Endodermal cell (in vitro differentiated cells): ENCODE results near the gene FGD6. TPM values are rescaled to one million over a fixed set of nuclear protein-coding genes. Genes with fewer than 3 reads are reported as not detected.

Source experiments
- DNase-seq: peaks from one replicate; pipeline ENCODE4 v3.0.0-alpha.2; 2017
- H3K27ac ChIP-seq: 2 replicates; pipeline ENCODE4 v1.5.1; 2013; ENCODE audit warnings: mild to moderate bottlenecking, low read depth, low read length, moderate library complexity
- H3K27me3 ChIP-seq: 2 replicates; pipeline ENCODE4 v1.6.1; 2013; ENCODE audit warnings: mild to moderate bottlenecking, low read length, moderate library complexity; ENCODE audit not compliant: insufficient read depth, control insufficient read depth, poor library complexity, severe bottlenecking
- H3K36me3 ChIP-seq: 2 replicates; pipeline ENCODE4 v1.7.0; 2013; ENCODE audit warnings: mild to moderate bottlenecking, low read length, moderate library complexity; ENCODE audit not compliant: control insufficient read depth, insufficient read depth
- H3K4me1 ChIP-seq: one replicate; pipeline ENCODE4 v1.7.0; 2013; ENCODE audit warnings: low read length; ENCODE audit not compliant: control insufficient read depth, insufficient read depth
- H3K4me3 ChIP-seq: 2 replicates; pipeline ENCODE4 v1.5.1; 2013; ENCODE audit warnings: mild to moderate bottlenecking, low read length, moderate library complexity
- H3K9ac ChIP-seq: 2 replicates; pipeline ENCODE4 v1.6.1; 2013; ENCODE audit warnings: mild to moderate bottlenecking, low read length, moderate library complexity; ENCODE audit not compliant: poor library complexity, severe bottlenecking; ENCODE audit errors: extremely low read depth
- H3K9me3 ChIP-seq: 2 replicates; pipeline ENCODE4 v1.6.1; 2013; ENCODE audit warnings: mild to moderate bottlenecking, low read length, moderate library complexity; ENCODE audit not compliant: control insufficient read depth
- H3K27ac Mint-ChIP-seq: 2 replicates; pipeline ENCODE4 v1.8.0; 2020; ENCODE audit warnings: mixed read lengths
- H3K27me3 Mint-ChIP-seq: 2 replicates; pipeline ENCODE4 v1.8.0; 2021; ENCODE audit warnings: mild to moderate bottlenecking, mixed read lengths; ENCODE audit not compliant: insufficient read depth
- H3K36me3 Mint-ChIP-seq: 2 replicates; pipeline ENCODE4 v1.8.0; 2020; ENCODE audit warnings: low read depth, mixed read lengths
- H3K4me1 Mint-ChIP-seq: 2 replicates; pipeline ENCODE4 v1.8.0; 2020; ENCODE audit warnings: mixed read lengths
- H3K4me3 Mint-ChIP-seq: 2 replicates; pipeline ENCODE4 v1.8.0; 2020; ENCODE audit warnings: mild to moderate bottlenecking, moderate library complexity, mixed read lengths
- H3K9me3 Mint-ChIP-seq: 2 replicates; pipeline ENCODE4 v1.8.0; 2020; ENCODE audit warnings: mild to moderate bottlenecking, mixed read lengths
- CTCF ChIP-seq: fragments of 200-600 bp; sonication (generic); conservative IDR thresholded peaks from 2 replicates; pipeline ENCODE4 v1.5.0; 2021; ENCODE audit warnings: antibody characterized with exemption, mild to moderate bottlenecking
- WGBS, 2 experiments: methylation state at CpG; one replicate each; pipeline versions ENCODE4 v1.1.5 to v1.1.7; 2013; ENCODE audit warnings: missing lambda C conversion rate in 2 of 2, mixed read lengths in 1 of 2; ENCODE audit not compliant: insufficient coverage in 1 of 2, insufficient read length in 1 of 2; 5-methylcytosine and 5-hydroxymethylcytosine counted together
- total RNA-seq, 2 donors: library from RNA; stranded (reverse); fragmentation: NEBNext Ultra II Directional in 1 of 2; extraction: Animal tissue kit (Norgen Biotek cat#: 25700) in 1 of 2; gene quantifications; 2 replicates in 1 of 2; 3 replicates in 1 of 2; pipeline ENCODE4 v1.2.1, GENCODE V29; 2021

The FGD6 gene
- total RNA-seq, 2 donors from 2014 or later = 95.3 to 124 TPM

- peaks cover 33% of the 10 kb centered on the region for H3K36me3 Mint-ChIP-seq
- 78 to 100% methylated on average over 1 of the region's 1 CpG for WGBS, 2 experiments
- Histone ChIP-seq H3K4me3 (no peak overlapping the region), H3K9ac (no peak overlapping the region), H3K27ac (no peak overlapping the region), H3K36me3 (peaks cover 47% of the 10 kb centered on the region), H3K27me3 (no peaks in the 10 kb centered on the region), H3K9me3 (no peaks in the 10 kb centered on the region), H3K4me1 (peaks cover 6% of the 10 kb centered on the region)
- no peaks in the 10 kb centered on the region for H3K27me3 Mint-ChIP-seq
- H3K4me3 Mint-ChIP-seq = no peak overlapping the region
- H3K9me3 Mint-ChIP-seq = no peaks in the 10 kb centered on the region
- peaks cover 33% of the 10 kb centered on the region for H3K4me1 Mint-ChIP-seq
- no peak for DNase-seq
- no peak overlapping the region for H3K27ac Mint-ChIP-seq
- no peak for TF ChIP-seq CTCF
Observed at GRCh38 chr12:95191060-95191696, 26.1 kb downstream of the FGD6 start.

GRCh38 chr12:95187865-95188415, 29.3 kb downstream of the FGD6 start:
- H3K4me1 ChIP-seq = peaks cover 6% of the 10 kb centered on the region
- Mint-ChIP-seq H3K27me3 (no peaks in the 10 kb centered on the region), H3K9me3 (no peaks in the 10 kb centered on the region), H3K36me3 (peaks cover 56% of the 10 kb centered on the region), H3K4me1 (peaks cover 35% of the 10 kb centered on the region), H3K27ac (peak overlapping the region; percentile 20), H3K4me3 (no peak overlapping the region)
- WGBS, 2 experiments = 82 to 85% methylated on average over 5 of the region's 5 CpGs
- H3K27me3 ChIP-seq = no peaks in the 10 kb centered on the region
- peak overlapping the region; percentile 15 for H3K4me3 ChIP-seq
- no peak overlapping the region for H3K9ac ChIP-seq
- H3K9me3 ChIP-seq = no peaks in the 10 kb centered on the region
- peaks cover 68% of the 10 kb centered on the region for H3K36me3 ChIP-seq
- no peak for TF ChIP-seq CTCF
- DNase-seq = no peak
- no peak overlapping the region for H3K27ac ChIP-seq

GRCh38 chr12:95185854-95186253, 31.4 kb downstream of the FGD6 start:
- H3K9me3 ChIP-seq = no peaks in the 10 kb centered on the region
- no peaks in the 10 kb centered on the region for H3K27me3 ChIP-seq
- no peak overlapping the region for H3K27ac ChIP-seq
- H3K36me3 ChIP-seq = peaks cover 61% of the 10 kb centered on the region
- no peak overlapping the region for H3K9ac ChIP-seq
- peaks cover 6% of the 10 kb centered on the region for H3K4me1 ChIP-seq
- H3K4me3 ChIP-seq = no peak overlapping the region
- no peaks in the 10 kb centered on the region for H3K27me3 Mint-ChIP-seq
- H3K27ac Mint-ChIP-seq = no peak overlapping the region
- H3K4me3 Mint-ChIP-seq = no peak overlapping the region
- peaks cover 34% of the 10 kb centered on the region for H3K4me1 Mint-ChIP-seq
- no peak for DNase-seq
- peaks cover 56% of the 10 kb centered on the region for H3K36me3 Mint-ChIP-seq
- TF ChIP-seq CTCF = no peak
- no peaks in the 10 kb centered on the region for H3K9me3 Mint-ChIP-seq
